HepG2 (cell line): ENCODE data around the gene DPM1. TPM values are rescaled to one million over a fixed set of nuclear protein-coding genes. Genes with fewer than 3 reads are reported as not detected.

Experiments used
- ARNT ChIP-seq: fragments of 450-650 bp; IDR thresholded peaks from 2 replicates; pipeline ENCODE4 v1.6.1; 2017
- DMTF1 ChIP-seq: sonication (generic); formaldehyde crosslinking; IDR thresholded peaks from 2 replicates; pipeline ENCODE4 v1.4.0; 2020; ENCODE audit warnings: mild to moderate bottlenecking, missing genetic modification reagents
- DNMT3B ChIP-seq: conservative IDR thresholded peaks from 2 replicates; pipeline ENCODE4 v1.6.1; 2016; ENCODE audit warnings: missing biosample characterization, control low read depth
- FOXA3 ChIP-seq: IDR thresholded peaks from 2 replicates; pipeline ENCODE4 v1.6.1; 2016; ENCODE audit warnings: missing genetic modification reagents, missing compliant biosample characterization
- IRF2 ChIP-seq: IDR thresholded peaks from 2 replicates; pipeline ENCODE4 v1.6.1; 2018; ENCODE audit warnings: missing genetic modification reagents, missing compliant biosample characterization
- KDM3A ChIP-seq: IDR thresholded peaks from 2 replicates; pipeline ENCODE4 v1.6.1; 2018; ENCODE audit warnings: low read depth, missing compliant biosample characterization
- NFYB ChIP-seq: sonication (generic); formaldehyde crosslinking; IDR thresholded peaks from 2 replicates; pipeline ENCODE4 v1.4.0; 2020; ENCODE audit warnings: missing genetic modification reagents
- SOX6 ChIP-seq, 2 experiments: fragments of 450-650 bp in 1 of 2; sonication (generic) in 1 of 2; formaldehyde crosslinking in 1 of 2; IDR thresholded peaks; 2 replicates each; pipeline versions ENCODE4 v1.4.0 to v1.6.1; 2017 to 2020; ENCODE audit warnings: antibody characterized with exemption in 1 of 2, mild to moderate bottlenecking in 1 of 2, missing genetic modification reagents in 1 of 2
- TFDP1 ChIP-seq: IDR thresholded peaks from 2 replicates; pipeline ENCODE4 v1.6.1; 2016; ENCODE audit warnings: missing compliant biosample characterization, missing genetic modification reagents, borderline replicate concordance
- ZFP36 ChIP-seq: fragments of 150-350 bp; IDR thresholded peaks from 2 replicates; pipeline ENCODE4 v1.6.1; 2018; ENCODE audit warnings: borderline replicate concordance, low read length, low read depth; ENCODE audit not compliant: partially characterized antibody
- ZFP90 ChIP-seq: sonication (generic); formaldehyde crosslinking; IDR thresholded peaks from 2 replicates; pipeline ENCODE4 v1.8.0; 2022; ENCODE audit warnings: missing genetic modification reagents, mild to moderate bottlenecking, inconsistent platforms, borderline replicate concordance
- ZNF143 ChIP-seq: sonication (generic); formaldehyde crosslinking; IDR thresholded peaks from 2 replicates; pipeline ENCODE4 v1.4.0; 2020; ENCODE audit warnings: missing genetic modification reagents
- ZNF230 ChIP-seq: sonication (generic); formaldehyde crosslinking; IDR thresholded peaks from 2 replicates; pipeline ENCODE4 v1.4.0; 2020; ENCODE audit warnings: mild to moderate bottlenecking, missing genetic modification reagents
- ZNF317 ChIP-seq: sonication (generic); formaldehyde crosslinking; IDR thresholded peaks from 2 replicates; pipeline ENCODE4 v1.5.0; 2020; ENCODE audit warnings: mild to moderate bottlenecking, missing genetic modification reagents
- ZNF326 ChIP-seq: sonication (generic); formaldehyde crosslinking; IDR thresholded peaks from 2 replicates; pipeline ENCODE4 v1.4.0; 2020; ENCODE audit warnings: missing genetic modification reagents, borderline replicate concordance
- ZNF678 ChIP-seq: sonication (generic); formaldehyde crosslinking; IDR thresholded peaks from 2 replicates; pipeline ENCODE4 v1.4.0; 2020; ENCODE audit warnings: mild to moderate bottlenecking, missing genetic modification reagents
- ZNF713 ChIP-seq: sonication (generic); formaldehyde crosslinking; IDR thresholded peaks from 2 replicates; pipeline ENCODE4 v1.4.0; 2020; ENCODE audit warnings: mild to moderate bottlenecking, missing genetic modification reagents
- ZNF775 ChIP-seq: sonication (generic); formaldehyde crosslinking; IDR thresholded peaks from 2 replicates; pipeline ENCODE4 v1.4.0; 2020; ENCODE audit warnings: missing genetic modification reagents, mild to moderate bottlenecking, moderate library complexity, borderline replicate concordance
- polyA plus RNA-seq, 8 experiments: library from polyadenylated mRNA; depleted of rRNA in 3 of 8; stranded (reverse) in 7 of 8; unstranded in 1 of 8; fragments of >200 nt; fragmentation: Illumina TruSeq in 4 of 8; extraction: Trizol in 4 of 8; gene quantifications; 2 replicates each; pipeline versions ENCODE4 v1.2.1 to v1.2.3, GENCODE V29; 2011 to 2016; ENCODE audit warnings: low read depth in 4 of 8, missing spikeins in 1 of 8, mixed read lengths in 1 of 8; ENCODE audit not compliant: insufficient read depth in 1 of 8
- total RNA-seq, 5 experiments: library from RNA; depleted of rRNA; stranded (reverse); fragments of >200 nt; fragmentation: Illumina TruSeq; extraction: Trizol; gene quantifications; 2 replicates each; pipeline ENCODE4 v1.2.3, GENCODE V29; 2016; ENCODE audit warnings: low read depth in 1 of 5
- TF ChIP-seq, protein P1 (sequence below): IDR thresholded peaks from 2 replicates; pipeline ENCODE4 v1.6.1; 2016; ENCODE audit warnings: missing biosample characterization, missing genetic modification reagents, low read depth

The DPM1 gene
- total and polyA plus RNA-seq, 2 of the 13 experiments (the other 11 are each of a cell fraction or from before 2014, with no cell fraction given): 83.2 to 161 TPM

DNA sequence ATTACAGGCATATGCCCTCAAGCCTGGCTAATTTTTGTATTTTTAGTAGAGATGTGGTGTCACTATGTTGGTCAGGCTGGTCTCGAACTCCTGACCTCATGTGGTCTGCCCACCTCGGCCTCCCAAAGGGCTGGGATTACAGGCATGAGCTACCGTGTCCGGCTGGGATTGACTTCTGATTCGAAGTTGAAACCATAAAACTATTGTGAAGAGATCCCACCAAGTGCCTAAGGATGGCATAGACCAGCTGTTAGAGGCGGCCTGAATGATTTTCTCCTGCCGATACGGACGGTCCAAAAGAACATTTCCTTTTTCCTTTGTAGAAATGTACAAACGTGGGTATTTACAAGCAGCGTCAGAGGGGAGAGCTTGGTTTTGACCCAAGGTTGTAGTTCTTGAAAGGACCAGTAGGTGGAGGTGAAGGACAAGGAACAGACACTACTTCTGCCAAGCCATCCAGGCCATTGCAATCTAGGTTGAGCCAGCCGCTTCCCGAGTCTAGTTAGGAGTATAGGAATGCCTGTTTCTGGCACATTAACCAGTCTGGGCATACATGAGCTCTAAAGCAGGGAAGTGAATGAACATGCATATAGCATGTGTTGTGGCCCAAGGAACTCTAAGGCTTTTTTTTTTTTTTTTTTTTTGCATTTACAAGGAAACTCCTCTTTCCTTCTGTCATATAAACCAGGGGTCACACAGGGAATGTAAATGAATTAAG, 29.3 kb upstream of the DPM1 start (continued):
- TF ChIP-seq NFYB (CRISPR knock-in tag) (no peak), ZNF326 (CRISPR knock-in tag) (no peak), SOX6 (IDR thresholded peaks at IDR 0.05) (no peak), SOX6 (CRISPR knock-in tag; IDR thresholded peaks at IDR 0.05) (peak; percentile 43; the same call in 1 of the 2 replicates), TFDP1 (no peak), IRF2 (peak; percentile 23; the same call in 1 of the 2 replicates), ZNF143 (CRISPR knock-in tag) (no peak), ARNT (no peak), ZFP90 (CRISPR knock-in tag) (no peak), KDM3A (CRISPR knock-in tag) (no peak), FOXA3 (CRISPR knock-in tag) (peak; percentile 81), ZFP36 (no peak), ZNF317 (CRISPR knock-in tag) (no peak), ZNF230 (CRISPR knock-in tag) (no peak), ZNF713 (CRISPR knock-in tag) (no peak), DNMT3B (CRISPR knock-in tag) (0 out of 2 replicates have a peak, but pooled peaks have one; percentile 22), ZNF678 (CRISPR knock-in tag) (no peak), ZNF775 (CRISPR knock-in tag) (no peak), DMTF1 (CRISPR knock-in tag) (no peak)
- TF ChIP-seq, protein P1, sequence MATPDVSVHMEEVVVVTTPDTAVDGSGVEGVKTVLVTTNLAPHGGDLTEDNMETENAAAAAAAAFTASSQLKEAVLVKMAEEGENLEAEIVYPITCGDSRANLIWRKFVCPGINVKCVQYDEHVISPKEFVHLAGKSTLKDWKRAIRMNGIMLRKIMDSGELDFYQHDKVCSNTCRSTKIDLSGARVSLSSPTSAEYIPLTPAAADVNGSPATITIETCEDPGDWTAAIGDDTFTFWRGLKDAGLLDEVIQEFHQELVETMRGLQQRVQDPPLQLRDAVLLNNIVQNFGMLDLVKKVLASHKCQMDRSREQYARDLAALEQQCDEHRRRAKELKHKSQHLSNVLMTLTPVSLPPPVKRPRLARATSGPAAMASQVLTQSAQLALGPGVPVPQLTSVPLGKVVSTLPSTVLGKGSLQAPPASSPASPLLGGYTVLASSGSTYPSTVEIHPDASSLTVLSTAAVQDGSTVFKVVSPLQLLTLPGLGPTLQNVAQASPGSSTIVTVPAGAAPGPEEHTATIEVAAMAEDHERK (CRISPR knock-in tag): no peak
